GM12878 (cell line): ENCODE measurements around the gene PAIP2. TPM values are rescaled to one million over a fixed set of nuclear protein-coding genes. Genes with fewer than 3 reads are reported as not detected.
A peak's percentile ranks its signal among the peaks of the same experiment; 100 is the strongest.

Experiments
- BCLAF1 ChIP-seq: fragments of 450-650 bp; IDR thresholded peaks from 2 replicates; pipeline ENCODE4 v1.6.1; 2017; ENCODE audit warnings: antibody characterized with exemption, mild to moderate bottlenecking, moderate library complexity
- GATAD2B ChIP-seq: fragments of 450-650 bp; conservative IDR thresholded peaks from 2 replicates; pipeline ENCODE4 v1.6.1; 2017; ENCODE audit warnings: low read depth, mild to moderate bottlenecking, moderate library complexity
- KLF5 ChIP-seq: fragments of 450-650 bp; IDR thresholded peaks from 2 replicates; pipeline ENCODE4 v1.6.1; 2014; ENCODE audit warnings: mild to moderate bottlenecking; ENCODE audit not compliant: partially characterized antibody
- PAX5 ChIP-seq: IDR thresholded peaks from 2 replicates; pipeline ENCODE4 v1.6.1; 2011; ENCODE audit warnings: low read depth, low read length, borderline replicate concordance
- SREBF1 ChIP-seq: IDR thresholded peaks from 2 replicates; pipeline ENCODE4 v1.6.1; 2012; ENCODE audit warnings: mild to moderate bottlenecking, low read length
- WRNIP1 ChIP-seq: IDR thresholded peaks from 2 replicates; pipeline ENCODE4 v1.6.1; 2011; ENCODE audit warnings: low read depth, low read length, improper control_type of control experiment, borderline replicate concordance
- YBX1 ChIP-seq: fragments of 450-650 bp; IDR thresholded peaks from 2 replicates; pipeline ENCODE4 v1.6.1; 2016; ENCODE audit warnings: antibody characterized with exemption
- ZNF207 ChIP-seq: fragments of 450-650 bp; IDR thresholded peaks from 2 replicates; pipeline ENCODE4 v1.6.1; 2014; ENCODE audit warnings: antibody characterized with exemption, mild to moderate bottlenecking, borderline replicate concordance
- ZNF217 ChIP-seq: fragments of 450-650 bp; IDR thresholded peaks from 2 replicates; pipeline ENCODE4 v1.6.1; 2017; ENCODE audit warnings: antibody characterized with exemption, mild to moderate bottlenecking
- polyA plus RNA-seq, 11 experiments: library from polyadenylated mRNA; depleted of rRNA in 4 of 11; unstranded in 6 of 11; stranded (reverse) in 5 of 11; fragments of >200 nt; fragmentation: Nextera tagmentation in 4 of 11; fragmentation: Illumina TruSeq in 1 of 11; extraction: Ambion mirVana in 4 of 11; extraction: Trizol in 1 of 11; gene quantifications; 1 replicate in 1 of 11; 2 replicates in 10 of 11; pipeline versions ENCODE4 v1.2.1 to v1.2.3, GENCODE V29; 2011 to 2016; ENCODE audit warnings: inconsistent platforms in 2 of 11, missing spikeins in 2 of 11, low read depth in 1 of 11
- total RNA-seq, 4 experiments: library from RNA; depleted of rRNA in 3 of 4; stranded (reverse); fragments of >200 nt in 3 of 4; fragmentation: Illumina TruSeq in 1 of 4; extraction: Trizol in 1 of 4; gene quantifications; 2 replicates each; pipeline versions ENCODE4 v1.2.1 to v1.2.3, GENCODE V29; 2013 to 2021

The PAIP2 gene
- total and polyA plus RNA-seq, 10 of the 15 experiments (the other 5 are each of a cell fraction or from before 2014, with no cell fraction given): 49.9 to 154 (median 102) TPM

- TF ChIP-seq BCLAF1 (no peak), ZNF217 (peak; percentile 49; the same call in 1 of the 2 replicates), YBX1 (no peak), SREBF1 (no peak), PAX5 (no peak), ZNF207 (0 out of 2 replicates have a peak, but pooled peaks have one; percentile 46), GATAD2B (peak; percentile 73; the same call in 1 of the 2 replicates), KLF5 (peak; percentile 63), WRNIP1 (no peak)
These were observed 50.6 kb downstream of the PAIP2 start (continued) for GRCh38 chr5:139392324-139392677.
